ENCODE results near the gene AXIN1.
"Not testable (repeated sequence)": the region's sequence is repeated elsewhere in the genome, so short reads cannot be mapped to it uniquely, and the experiment has no call there.

AXIN1 gene

DNA sequence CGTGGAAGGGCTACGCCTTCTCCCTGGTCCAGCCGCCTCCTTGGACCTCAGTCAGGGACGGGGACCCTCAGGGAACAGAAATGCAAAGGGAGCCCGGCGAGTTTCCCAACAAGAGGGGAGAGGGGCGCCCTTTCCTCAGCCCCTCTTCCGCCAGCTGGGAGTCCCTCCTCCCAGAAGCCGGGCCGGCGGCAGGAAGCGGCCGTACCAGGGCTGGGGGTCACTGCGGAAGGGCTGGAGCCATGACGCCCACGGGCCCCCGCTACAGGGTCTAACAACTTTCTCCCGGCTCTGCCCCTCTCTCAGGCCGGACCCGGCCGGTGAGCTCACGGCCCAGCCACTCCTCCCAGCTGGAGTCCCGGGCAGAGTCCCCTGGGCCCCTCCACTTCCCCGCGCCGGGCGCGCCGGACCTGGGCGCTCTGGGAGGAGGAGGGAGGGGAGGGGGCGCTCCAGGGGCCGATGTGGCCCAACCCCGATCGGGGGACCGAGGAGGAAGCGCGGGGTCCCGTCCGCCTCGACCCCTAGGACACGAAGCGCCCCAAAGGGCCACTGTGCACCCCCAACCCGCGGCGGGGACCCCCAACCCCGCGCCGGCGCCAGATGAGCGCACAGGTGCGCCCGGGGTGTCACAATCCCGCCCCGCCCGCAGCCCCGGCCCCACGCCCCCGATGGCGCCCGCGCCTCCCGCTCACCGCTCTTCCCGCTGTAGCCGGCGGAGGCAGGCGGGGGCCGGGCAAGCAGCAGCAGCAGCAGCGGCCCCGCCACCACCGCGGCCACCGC is 28.7 kb upstream of the AXIN1 start:
- ATAC-seq = peak; percentile 41
- peak; percentile 39 for DNase-seq

- DNase-seq (no peak), ATAC-seq (no peak)
Measured at GRCh38 chr16:380762-381011, 28.2 kb upstream of the AXIN1 start.

DNA sequence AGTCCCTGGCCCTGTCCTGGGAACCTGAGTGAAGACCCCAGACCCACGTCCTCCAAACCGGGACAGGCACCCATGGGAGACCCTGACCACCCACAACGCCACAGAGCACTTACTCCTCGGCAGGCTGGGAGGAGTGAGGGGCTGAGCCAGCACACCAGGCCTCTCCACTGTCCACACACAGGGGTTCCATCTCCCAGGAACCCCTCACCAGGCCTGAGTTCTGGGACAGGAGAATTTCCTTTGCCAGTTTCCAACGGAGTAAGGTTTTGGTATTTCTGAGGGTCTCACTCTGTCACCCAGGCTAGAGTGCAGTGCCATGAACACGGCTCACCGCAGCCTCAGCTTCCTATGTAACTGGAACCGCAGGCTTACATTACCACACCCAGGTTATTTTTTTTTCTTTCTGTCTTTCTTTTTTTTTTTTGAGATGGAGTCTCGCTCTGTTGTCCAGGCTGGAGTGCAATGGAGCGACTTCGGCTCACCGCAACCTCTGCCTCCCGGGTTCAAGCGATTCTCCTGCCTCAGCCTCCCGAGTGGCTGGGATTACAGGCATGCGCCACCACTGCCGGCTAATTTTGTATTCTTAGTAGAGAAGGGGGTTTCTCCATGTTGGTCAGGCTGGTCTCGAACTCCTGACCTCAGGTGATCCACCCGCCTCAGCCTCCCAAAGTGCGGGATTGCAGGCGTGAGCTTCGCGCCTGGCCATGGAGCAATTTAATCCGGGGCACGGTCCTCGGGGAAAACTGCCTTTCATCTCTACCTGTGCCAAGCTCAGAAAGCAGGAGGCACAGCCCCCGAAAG is 27.6 kb upstream of the AXIN1 start:
- DNase-seq (no peak), ATAC-seq (no peak)

- no peak for DNase-seq
- no peak for ATAC-seq
Measured at GRCh38 chr16:379183-379960, 26.8 kb upstream of the AXIN1 start.

GRCh38 chr16:378821-379182 is 26.3 kb upstream of the AXIN1 start:
- DNase-seq (no peak), ATAC-seq (no peak)

- not testable (repeated sequence) for DNase-seq, ATAC-seq
Measured at GRCh38 chr16:378113-378820, 25.7 kb upstream of the AXIN1 start.

DNA sequence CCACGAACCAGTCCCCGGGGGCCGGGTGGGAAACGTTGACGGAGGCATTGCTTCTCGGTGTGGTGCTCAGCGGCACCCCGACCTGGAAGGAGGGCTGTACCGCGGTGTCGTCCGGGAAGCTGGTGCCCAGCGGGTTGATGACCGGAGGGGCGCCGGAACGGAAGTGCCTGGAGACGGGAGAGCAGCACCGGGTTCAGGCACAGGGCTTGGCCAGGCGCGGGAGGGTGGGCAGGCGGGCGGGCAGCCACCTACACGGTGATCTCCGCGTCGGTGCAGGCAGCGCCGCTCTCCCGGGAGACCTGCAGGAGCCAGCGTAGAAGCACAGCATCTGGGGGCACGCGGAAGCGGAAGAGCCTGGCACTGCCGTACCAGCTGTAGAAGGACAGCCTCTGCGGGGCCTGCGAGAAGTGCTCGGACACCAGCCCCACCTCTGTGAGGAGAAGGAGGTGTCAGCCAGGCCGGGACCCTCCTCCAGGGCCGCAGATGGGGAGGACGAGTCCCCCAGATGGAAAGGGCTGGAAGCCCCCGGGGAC is 25.0 kb upstream of the AXIN1 start:
- no peak for ATAC-seq
- DNase-seq = no peak

DNA sequence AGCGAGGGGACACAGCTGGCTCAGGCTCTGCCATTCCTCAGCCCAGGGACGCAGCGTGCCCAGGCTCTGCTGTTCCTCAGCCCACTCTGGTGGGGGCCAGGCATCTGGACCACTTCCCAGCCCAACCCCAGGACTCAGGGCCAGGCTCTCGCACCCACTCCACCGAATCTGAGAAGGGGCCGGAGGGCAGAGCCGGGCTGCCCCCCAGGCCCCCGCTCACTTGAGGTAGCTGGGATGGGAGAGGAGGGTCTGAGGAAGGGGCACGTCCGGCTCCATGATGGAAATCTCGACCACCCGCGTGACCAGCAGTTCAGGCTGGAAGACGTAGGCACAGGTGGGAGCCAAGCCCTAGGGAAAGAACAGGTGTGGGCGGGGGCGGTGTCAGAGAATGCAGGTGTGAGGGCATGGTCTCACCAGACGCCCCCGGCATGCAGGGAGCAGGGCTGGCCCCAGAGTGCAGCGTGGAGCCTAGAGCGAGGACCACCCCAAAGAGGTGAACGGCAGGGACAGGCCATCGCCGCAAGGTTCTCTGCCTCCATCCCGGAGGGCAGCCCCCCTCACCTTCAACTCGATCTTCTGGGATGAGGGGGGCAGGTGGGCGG is 24.4 kb upstream of the AXIN1 start:
- no peak for ATAC-seq
- DNase-seq = no peak

DNA sequence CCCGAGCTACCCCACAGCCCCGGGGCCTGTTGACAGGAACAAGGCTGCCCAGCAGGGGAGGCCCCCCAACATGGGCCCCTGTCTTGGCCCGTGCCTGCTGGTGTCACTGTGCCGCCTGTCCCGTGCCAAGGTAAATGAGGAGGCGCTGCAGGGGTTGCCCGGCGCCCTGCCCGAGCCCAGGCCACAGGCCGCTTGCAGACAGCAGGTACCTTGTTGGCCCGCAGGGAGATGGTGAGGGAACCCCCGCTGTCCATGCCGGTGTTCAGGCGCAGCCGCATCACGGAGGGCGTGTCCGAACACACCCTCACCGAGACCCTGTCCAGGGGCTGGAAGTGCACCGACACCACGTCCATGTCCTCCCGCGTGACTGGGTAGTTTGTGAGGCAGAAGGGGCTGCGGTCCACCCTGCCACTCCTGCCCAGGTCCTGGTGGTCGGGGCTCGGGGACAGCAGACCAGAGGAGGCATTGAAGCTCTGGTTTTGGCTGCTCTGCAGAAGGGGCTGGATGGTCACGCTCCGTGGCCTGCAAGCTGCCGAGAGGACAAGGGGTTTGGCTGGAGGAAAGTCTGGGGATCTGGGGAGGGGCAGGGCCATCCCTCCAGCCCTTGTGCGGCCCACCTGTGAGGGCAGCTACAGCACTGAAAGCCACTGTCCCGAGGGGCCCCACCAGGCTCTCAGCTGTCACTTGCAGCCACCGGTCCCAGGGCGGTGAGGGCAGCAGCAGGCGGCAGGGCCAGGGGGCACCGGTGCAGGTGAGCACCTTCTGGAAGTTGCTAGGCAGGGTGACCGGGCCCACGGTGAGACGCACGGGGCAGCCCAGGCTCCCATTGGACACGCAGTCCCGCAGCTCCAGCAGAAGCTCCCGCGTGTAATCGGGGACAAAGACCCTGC is 23.6 kb upstream of the AXIN1 start:
- ATAC-seq = no peak

DNA sequence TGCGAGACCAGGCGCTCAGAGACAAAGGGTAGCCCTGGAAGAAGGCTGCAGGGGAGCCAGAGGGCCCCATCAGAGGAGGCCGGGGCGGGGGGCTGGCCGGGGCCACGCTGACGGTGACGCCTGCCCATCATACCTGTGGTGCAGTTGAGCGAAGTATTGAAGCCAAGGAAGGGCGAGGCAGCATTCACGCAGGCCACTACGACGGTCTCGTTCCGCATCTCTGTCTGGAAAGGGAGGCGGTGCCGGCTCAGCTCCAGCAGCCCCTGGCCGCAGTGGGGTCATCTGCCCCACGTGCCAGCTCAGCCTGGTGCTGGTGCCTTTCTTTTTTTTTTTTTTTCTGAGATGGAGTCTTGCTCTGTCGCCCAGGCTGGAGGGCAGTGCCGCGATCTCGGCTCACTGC is 22.7 kb upstream of the AXIN1 start:
- DNase-seq = no peak
- ATAC-seq = no peak

More for the DNA sequence above, 23.6 kb upstream of the AXIN1 start:
- no peak for DNase-seq

- DNase-seq (no peak), ATAC-seq (no peak)
Measured at GRCh38 chr16:374616-374926, 22.0 kb upstream of the AXIN1 start.

DNA sequence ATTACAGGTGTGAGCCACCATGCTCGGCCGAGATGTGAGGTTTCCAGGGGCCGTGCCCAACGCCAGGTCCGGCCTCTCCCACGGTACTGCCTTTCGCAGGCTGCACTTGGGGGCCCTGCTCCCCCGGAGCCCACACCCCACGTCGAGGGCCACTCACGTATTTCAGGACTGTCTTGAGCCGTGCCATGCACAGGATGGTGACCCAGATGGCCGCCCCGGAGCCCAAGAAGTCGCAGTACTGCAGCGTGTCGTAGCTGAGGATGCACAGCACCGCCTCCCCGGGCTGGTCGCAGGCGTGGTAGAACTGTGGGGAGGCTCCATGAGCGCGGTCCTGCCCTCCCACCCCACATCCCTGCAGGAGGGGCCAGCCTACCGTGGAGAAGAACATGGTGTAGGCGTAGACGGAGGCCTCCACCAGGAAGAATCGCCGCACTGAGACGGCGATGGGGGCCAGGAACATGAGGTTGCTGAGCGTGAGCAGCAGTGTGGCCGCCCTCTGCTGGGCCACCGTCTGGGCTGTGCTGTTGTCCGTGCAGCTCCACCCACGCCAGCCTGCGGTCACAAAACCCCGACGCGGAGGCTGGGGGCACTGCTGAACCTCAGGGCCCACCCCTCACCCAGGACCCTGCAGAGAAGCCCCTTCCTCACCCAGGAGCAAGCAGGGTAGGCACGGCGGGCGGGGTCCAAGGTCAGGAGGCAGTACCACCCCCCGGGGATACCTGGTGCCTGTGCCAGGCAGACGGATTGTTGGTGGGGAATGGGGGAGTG is 21.5 kb upstream of the AXIN1 start:
- no peak for ATAC-seq
- no peak for DNase-seq

- no peak for DNase-seq
- ATAC-seq = no peak
Measured at GRCh38 chr16:373020-373598, 20.6 kb upstream of the AXIN1 start.

DNA sequence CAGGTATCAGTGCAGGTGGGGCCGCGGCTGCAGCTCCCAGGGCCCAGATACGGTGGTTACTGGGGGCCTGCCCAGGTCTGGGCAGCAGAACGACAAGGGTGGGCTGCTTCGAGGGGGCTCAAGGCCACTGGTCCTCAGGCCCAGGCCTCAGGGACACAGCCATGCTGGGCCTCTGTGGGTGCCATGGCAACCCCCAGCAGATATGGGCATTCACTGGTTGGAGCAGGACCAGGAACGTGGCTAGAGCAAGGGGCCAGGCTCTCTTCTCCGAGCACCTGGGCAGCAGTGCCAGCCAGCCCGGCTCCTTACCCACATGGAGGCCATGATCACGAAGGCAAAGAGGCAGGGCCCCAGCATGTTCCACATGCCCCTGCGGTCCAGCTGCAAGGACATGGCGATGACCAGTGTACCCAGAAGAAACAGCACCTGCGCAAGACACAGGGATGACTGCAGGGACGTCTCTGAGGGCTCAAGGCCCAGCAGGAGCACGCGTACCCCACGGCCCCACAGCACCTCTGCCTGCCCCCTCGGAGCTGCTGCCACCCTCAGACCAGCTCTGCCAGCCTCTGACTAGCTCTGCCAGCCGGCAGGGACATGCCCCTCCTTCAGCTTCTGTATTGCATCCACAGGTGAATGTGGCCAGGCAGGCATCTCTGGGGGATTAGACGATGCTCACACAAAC is 19.9 kb upstream of the AXIN1 start:
- DNase-seq (no peak), ATAC-seq (no peak)

GRCh38 chr16:371515-372301 is 19.2 kb upstream of the AXIN1 start:
- ATAC-seq (no peak), DNase-seq (no peak)

DNA sequence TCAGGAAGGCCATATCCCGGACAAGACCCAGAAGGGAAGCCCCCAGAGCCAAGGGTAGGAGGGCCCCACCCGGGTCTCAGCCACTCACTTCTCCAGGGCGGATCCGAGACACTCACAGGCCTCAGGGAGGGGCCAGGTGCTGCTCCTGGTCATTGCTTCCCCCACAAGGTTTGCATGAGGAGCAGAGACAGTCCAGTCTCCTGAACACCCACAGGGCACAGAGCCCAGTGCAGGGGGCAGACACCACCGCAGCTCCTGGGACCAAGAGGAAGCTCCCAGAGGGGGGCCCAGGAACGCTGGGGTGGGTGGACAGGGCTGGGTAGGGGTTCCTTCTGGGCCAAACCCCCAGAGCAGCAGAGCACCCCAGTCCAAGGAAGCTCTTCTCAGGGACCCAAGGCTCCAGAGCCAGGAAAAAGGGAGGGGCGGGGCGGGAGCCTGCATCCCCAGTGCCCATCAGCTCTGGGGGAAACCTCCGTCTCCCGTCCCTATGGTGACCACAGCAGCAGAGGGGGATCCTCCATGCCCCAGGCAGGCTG is 18.5 kb upstream of the AXIN1 start:
- no peak for DNase-seq
- ATAC-seq = no peak

DNA sequence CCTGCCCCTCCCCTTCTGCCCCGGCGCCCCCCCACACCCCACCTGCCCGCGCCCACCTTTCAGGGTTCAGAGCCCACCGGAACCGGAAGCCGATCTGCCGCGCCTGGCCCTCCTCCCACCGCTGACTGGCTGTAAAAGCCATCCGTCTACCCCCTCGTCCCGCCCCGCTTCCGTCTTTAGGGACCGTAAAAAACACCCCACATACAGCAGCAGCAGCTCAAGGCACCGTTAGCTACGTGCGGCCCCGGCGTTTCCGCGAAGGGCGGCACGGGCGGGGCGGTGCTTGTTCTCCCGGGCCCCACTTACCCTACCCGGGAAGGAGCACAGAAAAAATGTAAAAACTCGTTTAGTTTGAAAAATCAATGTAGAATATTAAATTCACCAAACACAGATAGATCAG is 17.9 kb upstream of the AXIN1 start, which contains the start of gene MRPL28:
MRPL28 (minus strand) TSS at position 96 of the 400 bp plus-strand sequence. CDS start 320 bp downstream, outside the sequence.
- ATAC-seq (peak; percentile 97), DNase-seq (peak; percentile 95)

DNA sequence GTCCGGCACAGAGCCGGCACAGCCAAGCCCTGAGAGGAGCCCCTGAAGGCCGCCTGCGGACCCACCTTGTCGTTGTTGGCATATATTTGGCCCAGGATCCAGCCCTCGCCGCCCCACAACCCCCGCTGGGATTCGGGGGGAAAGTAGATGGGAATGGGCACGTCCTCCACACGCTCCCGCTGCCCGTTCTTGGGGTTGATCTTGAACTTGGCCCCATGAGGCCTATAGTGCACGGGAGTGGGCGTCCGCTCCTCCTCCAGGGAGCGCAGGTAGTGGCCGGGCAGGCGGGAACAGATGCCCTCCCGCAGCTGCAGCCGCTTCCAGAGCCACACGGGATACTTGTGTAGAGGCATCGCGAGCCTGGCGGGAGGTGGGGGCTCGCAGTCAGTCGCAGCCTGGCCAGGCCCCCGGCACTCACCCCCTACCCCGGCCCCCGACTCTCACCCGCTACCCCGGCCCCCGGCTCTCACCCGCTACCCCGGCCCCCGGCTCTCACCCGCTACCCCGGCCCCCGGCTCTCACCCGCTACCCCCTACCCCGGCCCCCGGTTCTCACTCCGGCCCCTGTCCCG is 17.4 kb upstream of the AXIN1 start:
- ATAC-seq = no peak

More for the DNA sequence above, 17.4 kb upstream of the AXIN1 start:
- DNase-seq = no peak

Data from stimulated activated naive CD8-positive, alpha-beta T cell treated with anti-CD3 and anti-CD28 coated beads, Interleukin-15, Interleukin-2, amounts not matched to agents 100 U/mL and 50 U/mL, for 24 hours (primary cell).